Measurements from ENCODE around the gene CACFD1. TPM values are rescaled to one million over a fixed set of nuclear protein-coding genes. Genes with fewer than 3 reads are reported as not detected.

The CACFD1 gene
- total and polyA plus RNA-seq, 2 donors (not counting 3 experiments of a cell fraction or from before 2014, with no cell fraction given), result 9.7 to 11.5 TPM

GRCh38 chr9:133512253-133513213 is 52.8 kb downstream of the CACFD1 start:
- no peaks in the 10 kb centered on the region for H3K9me1 ChIP-seq (replicated peaks; ENCODE audit: control insufficient read depth, extremely low read depth, insufficient read depth, low read length)
- H3K27me3 ChIP-seq (ENCODE audit: control insufficient read depth in 2 of 2, insufficient read depth in 2 of 2, low read length in 2 of 2), result peaks cover 0 to 3% of the 10 kb centered on the region in 2 experiments
- no peak overlapping the region for H2AFZ ChIP-seq (ENCODE audit: low read depth, low read length)
- no peak overlapping the region for H3K27ac ChIP-seq (ENCODE audit: insufficient read depth, low read depth, low read length)
- TF ChIP-seq POLR2AphosphoS5 (IDR thresholded peaks at IDR 0.05; ENCODE audit: insufficient read depth, low read depth, low read length) (no peak), MAX (IDR thresholded peaks at IDR 0.05; ENCODE audit: insufficient read depth, insufficient read length) (peak; percentile 53)
- no peaks in the 10 kb centered on the region for H3K4me1 ChIP-seq (ENCODE audit: control insufficient read depth, extremely low read depth, insufficient read depth, low read length)
- intact Hi-C loops (cut with micrococcal nuclease) (no loop called here), dilution Hi-C loops (cut with MboI; ENCODE audit: extremely low pct_ligation_motif_present, low sequenced_read_pairs) (no loop called here)
- H3K4me3 ChIP-seq (replicated peaks in 1 of 3; ENCODE audit: insufficient read depth in 1 of 3, low read depth in 1 of 3, low read length in 3 of 3), result no peak overlapping the region
- no peaks in the 10 kb centered on the region for H4K20me1 ChIP-seq (replicated peaks; ENCODE audit: control insufficient read depth, extremely low read depth, insufficient read depth, low read length)
- POLR2A ChIA-PET, result no interaction called here
- H3K79me2 ChIP-seq (ENCODE audit: control insufficient read depth, insufficient read depth, low read length), result no peaks in the 10 kb centered on the region
- H3K9ac ChIP-seq (replicated peaks; ENCODE audit: extremely low read depth, insufficient read depth, low read length), result no peak overlapping the region
- no peaks in the 10 kb centered on the region for H3K9me3 ChIP-seq (replicated peaks; ENCODE audit: control insufficient read depth, insufficient read depth, low read length)
- CTCF ChIA-PET, result no interaction called here
- no peak for FAIRE-seq
- H3K36me3 ChIP-seq (ENCODE audit: control insufficient read depth in 2 of 2, extremely low read depth in 1 of 2, insufficient read depth in 2 of 2, low read length in 2 of 2), result no peaks in the 10 kb centered on the region
- H3K4me2 ChIP-seq (ENCODE audit: insufficient read depth, low read length), result no peak overlapping the region
- no peak for DNase-seq (ENCODE audit: low read depth, low spot score)
- BruUV-seq (replicated peaks), result no TSS peak

- Histone ChIP-seq H3K4me1 (ENCODE audit: control insufficient read depth, extremely low read depth, insufficient read depth, low read length) (no peaks in the 10 kb centered on the region), H3K9ac (replicated peaks; ENCODE audit: extremely low read depth, insufficient read depth, low read length) (no peak overlapping the region), H3K4me3 (replicated peaks in 1 of 3; ENCODE audit: insufficient read depth in 1 of 3, low read depth in 1 of 3, low read length in 3 of 3) (no peak overlapping the region), H3K27ac (ENCODE audit: insufficient read depth, low read depth, low read length) (no peak overlapping the region), H2AFZ (ENCODE audit: low read depth, low read length) (no peak overlapping the region), H3K79me2 (ENCODE audit: control insufficient read depth, insufficient read depth, low read length) (no peaks in the 10 kb centered on the region), H3K9me3 (replicated peaks; ENCODE audit: control insufficient read depth, insufficient read depth, low read length) (no peaks in the 10 kb centered on the region), H3K4me2 (ENCODE audit: insufficient read depth, low read length) (no peak overlapping the region), H3K36me3 (ENCODE audit: control insufficient read depth in 2 of 2, extremely low read depth in 1 of 2, insufficient read depth in 2 of 2, low read length in 2 of 2) (no peaks in the 10 kb centered on the region), H4K20me1 (replicated peaks; ENCODE audit: control insufficient read depth, extremely low read depth, insufficient read depth, low read length) (no peaks in the 10 kb centered on the region), H3K9me1 (replicated peaks; ENCODE audit: control insufficient read depth, extremely low read depth, insufficient read depth, low read length) (no peaks in the 10 kb centered on the region), H3K27me3 (ENCODE audit: control insufficient read depth in 2 of 2, insufficient read depth in 2 of 2, low read length in 2 of 2) (peaks cover 0 to 3% of the 10 kb centered on the region in 2 experiments)
- DNase-seq (ENCODE audit: low read depth, low spot score), result no peak
- POLR2A ChIA-PET, result no interaction called here
- TF ChIP-seq POLR2AphosphoS5 (IDR thresholded peaks at IDR 0.05; ENCODE audit: insufficient read depth, low read depth, low read length) (no peak), JUN (IDR thresholded peaks at IDR 0.05; ENCODE audit: borderline replicate concordance, insufficient read depth, insufficient read length, low read depth) (no peak), CTCF (IDR thresholded peaks at IDR 0.05; ENCODE audit: extremely low read depth in 1 of 2, insufficient read depth in 1 of 2, low read depth in 1 of 2, low read length in 2 of 2) (no peak), MAX (IDR thresholded peaks at IDR 0.05; ENCODE audit: insufficient read depth, insufficient read length) (no peak), POLR2A (IDR thresholded peaks at IDR 0.05; ENCODE audit: low read depth, low read length) (no peak), GATA2 (IDR thresholded peaks at IDR 0.05; ENCODE audit: insufficient read depth, insufficient read length, low read depth, low read length) (no peak), MYC (IDR thresholded peaks at IDR 0.05; ENCODE audit: low read depth, low read length) (no peak), EZH2 (IDR thresholded peaks at IDR 0.05; ENCODE audit: borderline replicate concordance, low read depth, low read length, severe bottlenecking) (no peak), FOS (IDR thresholded peaks at IDR 0.05; ENCODE audit: borderline replicate concordance, insufficient read depth, low read length) (no peak)
- intact Hi-C loops (cut with micrococcal nuclease) (no loop called here), dilution Hi-C loops (cut with MboI; ENCODE audit: extremely low pct_ligation_motif_present, low sequenced_read_pairs) (no loop called here)
- no TSS peak for BruUV-seq (replicated peaks)
- CTCF ChIA-PET, result no interaction called here
- FAIRE-seq, result no peak
Measured at GRCh38 chr9:133513214-133514100, 53.7 kb downstream of the CACFD1 start.

All from endothelial cell of umbilical vein (primary cell).